Caco-2 (cell line): Measurements from ENCODE around the gene ADCY5. TPM values are rescaled to one million over a fixed set of nuclear protein-coding genes. Genes with fewer than 3 reads are reported as not detected.

Source experiments
- BruUV-seq: library from RNA; stranded (reverse); fragments of 400-500 nt; replicated peaks from 2 replicates; lab custom pipeline; 2021; lab: Mats Ljungman, UMichigan
- CTCF ChIA-PET: fragments of 300-600 bp; sonication (Branson Sonifier 250); formaldehyde crosslinking; loops from one replicate; lab custom pipeline; 2022; ENCODE audit warnings: antibody characterized with exemption; lab: Charles Lee
- POLR2A ChIA-PET: fragments of 300-600 bp; sonication (Branson Sonifier 250); formaldehyde crosslinking; loops from one replicate; lab custom pipeline; 2022; ENCODE audit warnings: antibody characterized with exemption; lab: Charles Lee
- DNase-seq, 2 experiments: peaks; one replicate each; pipeline versions ENCODE4 v3.0.0 to v3.0.0-alpha.2; 2020 to 2022
- H3K27me3 ChIP-seq: replicated peaks from 2 replicates; pipeline ENCODE4 v1.6.0; 2011; ENCODE audit warnings: low read length; ENCODE audit not compliant: control insufficient read depth, insufficient read depth
- H3K36me3 ChIP-seq: 2 replicates; pipeline ENCODE4 v1.5.1; 2011; ENCODE audit warnings: low read length; ENCODE audit not compliant: control insufficient read depth, insufficient read depth
- H3K4me1 ChIP-seq: fragments of 250-450 bp; sonication (Bioruptor Pico); 2 replicates; pipeline ENCODE4 v1.5.1; 2020; ENCODE audit warnings: mild to moderate bottlenecking
- H3K4me3 ChIP-seq: 2 replicates; pipeline ENCODE4 v1.5.1; 2011; ENCODE audit warnings: low read depth, mild to moderate bottlenecking, control low read depth, low read length
- H3K9me3 ChIP-seq: fragments of 250-450 bp; sonication (Bioruptor Pico); 2 replicates; pipeline ENCODE4 v1.5.1; 2020; ENCODE audit warnings: mild to moderate bottlenecking, moderate library complexity
- H3K27ac Mint-ChIP-seq: one replicate; pipeline ENCODE4 v1.8.0; 2022; ENCODE audit warnings: mixed read lengths; ENCODE audit not compliant: unreplicated experiment
- H3K27me3 Mint-ChIP-seq: one replicate; pipeline ENCODE4 v1.8.0; 2022; ENCODE audit warnings: mixed read lengths; ENCODE audit not compliant: insufficient read depth, unreplicated experiment
- H3K36me3 Mint-ChIP-seq: one replicate; pipeline ENCODE4 v1.8.0; 2022; ENCODE audit warnings: mild to moderate bottlenecking, mixed read lengths; ENCODE audit not compliant: insufficient read depth, unreplicated experiment
- H3K4me1 Mint-ChIP-seq: one replicate; pipeline ENCODE4 v1.8.0; 2022; ENCODE audit warnings: low read depth, mixed read lengths; ENCODE audit not compliant: unreplicated experiment
- H3K4me3 Mint-ChIP-seq: one replicate; pipeline ENCODE4 v1.8.0; 2022; ENCODE audit warnings: mild to moderate bottlenecking, moderate library complexity, mixed read lengths; ENCODE audit not compliant: unreplicated experiment
- H3K9me3 Mint-ChIP-seq: one replicate; pipeline ENCODE4 v1.8.0; 2022; ENCODE audit warnings: mixed read lengths; ENCODE audit not compliant: unreplicated experiment
- intact Hi-C: fragments of 100-400 bp; cut with micrococcal nuclease; formaldehyde crosslinking; loops from one replicate; pipeline ENCODE4 v1.10.0; 2022; ENCODE audit not compliant: unreplicated experiment
- total RNA-seq: library from RNA; stranded (reverse); gene quantifications from 2 replicates; pipeline ENCODE4 v1.2.3, GENCODE V29; 2022
- TF ChIP-seq, protein P1 (sequence below), 2 experiments: fragments of 200-600 bp in 1 of 2; IDR thresholded peaks; 1 replicate in 1 of 2; 2 replicates in 1 of 2; pipeline versions ENCODE4 v1.5.1 to v1.8.0; 2011 to 2022; ENCODE audit warnings: antibody characterized with exemption in 1 of 2, control low read depth in 1 of 2, inconsistent platforms in 1 of 2, low read depth in 1 of 2, low read length in 1 of 2, mild to moderate bottlenecking in 1 of 2, moderate library complexity in 1 of 2; ENCODE audit not compliant: insufficient read depth in 1 of 2, severe bottlenecking in 1 of 2, unreplicated experiment in 1 of 2

ADCY5 gene
- total RNA-seq, 1 experiment from 2014 or later, result 0.91 TPM

DNA sequence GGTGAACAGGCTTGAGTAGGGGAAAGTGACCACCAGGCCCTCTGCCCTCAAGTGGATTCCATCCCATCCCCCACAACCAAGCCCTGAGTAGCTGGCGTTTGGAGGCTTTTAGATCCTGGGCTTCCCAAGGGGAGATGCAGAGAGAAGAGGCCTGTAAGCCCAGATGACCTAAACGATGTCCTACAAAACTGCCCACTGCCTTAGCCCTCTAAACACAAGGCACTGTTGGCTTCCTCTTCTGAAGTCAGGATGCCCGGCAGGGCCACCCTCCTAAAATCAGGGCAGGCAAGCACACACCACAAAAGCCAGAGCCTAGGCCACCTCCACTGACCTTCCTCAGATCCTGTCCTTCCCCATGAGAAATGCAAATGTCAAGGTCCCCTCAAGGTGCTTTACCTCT, 68.6 kb downstream of the ADCY5 start:
- ChIA-PET POLR2A (no interaction called here), CTCF (no interaction called here)
- no peaks in the 10 kb centered on the region for H3K9me3 Mint-ChIP-seq
- H3K27me3 Mint-ChIP-seq, result no peaks in the 10 kb centered on the region
- no peaks in the 10 kb centered on the region for H3K4me1 Mint-ChIP-seq
- TF ChIP-seq, protein P1, sequence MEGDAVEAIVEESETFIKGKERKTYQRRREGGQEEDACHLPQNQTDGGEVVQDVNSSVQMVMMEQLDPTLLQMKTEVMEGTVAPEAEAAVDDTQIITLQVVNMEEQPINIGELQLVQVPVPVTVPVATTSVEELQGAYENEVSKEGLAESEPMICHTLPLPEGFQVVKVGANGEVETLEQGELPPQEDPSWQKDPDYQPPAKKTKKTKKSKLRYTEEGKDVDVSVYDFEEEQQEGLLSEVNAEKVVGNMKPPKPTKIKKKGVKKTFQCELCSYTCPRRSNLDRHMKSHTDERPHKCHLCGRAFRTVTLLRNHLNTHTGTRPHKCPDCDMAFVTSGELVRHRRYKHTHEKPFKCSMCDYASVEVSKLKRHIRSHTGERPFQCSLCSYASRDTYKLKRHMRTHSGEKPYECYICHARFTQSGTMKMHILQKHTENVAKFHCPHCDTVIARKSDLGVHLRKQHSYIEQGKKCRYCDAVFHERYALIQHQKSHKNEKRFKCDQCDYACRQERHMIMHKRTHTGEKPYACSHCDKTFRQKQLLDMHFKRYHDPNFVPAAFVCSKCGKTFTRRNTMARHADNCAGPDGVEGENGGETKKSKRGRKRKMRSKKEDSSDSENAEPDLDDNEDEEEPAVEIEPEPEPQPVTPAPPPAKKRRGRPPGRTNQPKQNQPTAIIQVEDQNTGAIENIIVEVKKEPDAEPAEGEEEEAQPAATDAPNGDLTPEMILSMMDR (IDR thresholded peaks at IDR 0.05; ENCODE audit: insufficient read depth in 1 of 2, low read depth in 1 of 2, low read length in 1 of 2, severe bottlenecking in 1 of 2, unreplicated experiment in 1 of 2), result no peak
- Histone ChIP-seq H3K4me3 (no peak overlapping the region), H3K4me1 (no peaks in the 10 kb centered on the region), H3K27me3 (no peaks in the 10 kb centered on the region), H3K9me3 (no peaks in the 10 kb centered on the region), H3K36me3 (no peaks in the 10 kb centered on the region)
- no peak overlapping the region for H3K27ac Mint-ChIP-seq
- intact Hi-C loops, result no loop called here
- no peaks in the 10 kb centered on the region for H3K36me3 Mint-ChIP-seq
- no peak overlapping the region for H3K4me3 Mint-ChIP-seq
- no peak for DNase-seq
- BruUV-seq, result no TSS peak

DNA sequence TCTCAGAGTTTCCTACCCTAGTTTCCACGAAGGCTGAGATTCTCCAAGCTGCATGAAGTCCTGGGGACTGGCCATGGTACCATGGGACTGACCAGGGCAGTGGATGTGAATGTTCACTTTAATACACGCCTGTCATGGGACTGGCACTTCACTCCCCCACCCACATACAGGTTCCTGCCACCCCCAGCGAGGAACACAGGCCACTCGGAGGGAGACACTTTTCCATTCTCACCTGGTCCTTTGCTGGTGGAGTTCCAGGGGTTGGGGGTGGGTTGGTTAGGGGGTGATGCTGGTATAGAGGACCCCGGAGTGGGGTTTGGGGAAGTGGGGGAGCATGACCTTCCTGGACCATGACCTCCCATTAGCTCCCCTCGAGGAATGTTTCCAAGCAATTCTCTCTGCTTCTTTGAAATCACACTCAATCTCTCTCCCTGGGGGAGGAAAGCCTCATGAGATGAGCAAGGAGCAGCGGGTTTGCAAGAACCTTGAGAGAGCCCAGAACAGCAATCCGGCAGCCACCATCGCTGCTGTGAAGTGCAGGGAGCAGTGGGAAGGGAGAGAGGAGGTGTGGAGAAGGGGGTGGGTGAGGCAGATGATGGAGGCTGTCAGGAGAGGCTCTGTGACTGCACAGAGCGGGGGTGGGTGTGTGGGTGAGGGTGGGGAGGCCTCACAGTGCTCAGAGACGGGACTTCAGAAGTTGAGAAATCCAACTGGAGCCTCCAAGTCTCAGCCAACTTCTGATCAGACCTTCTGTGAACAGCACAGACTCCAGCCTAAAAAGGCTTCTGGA, 69.7 kb downstream of the ADCY5 start:
- no peak overlapping the region for H3K4me3 ChIP-seq
- no peaks in the 10 kb centered on the region for H3K4me1 ChIP-seq
- ChIA-PET POLR2A (no interaction called here), CTCF (no interaction called here)
- Mint-ChIP-seq H3K36me3 (no peaks in the 10 kb centered on the region), H3K4me1 (no peaks in the 10 kb centered on the region), H3K4me3 (no peak overlapping the region), H3K27ac (no peak overlapping the region), H3K27me3 (no peaks in the 10 kb centered on the region), H3K9me3 (no peaks in the 10 kb centered on the region)
- H3K36me3 ChIP-seq, result no peaks in the 10 kb centered on the region
- TF ChIP-seq, protein P1 (IDR thresholded peaks at IDR 0.05; ENCODE audit: insufficient read depth in 1 of 2, low read depth in 1 of 2, low read length in 1 of 2, severe bottlenecking in 1 of 2, unreplicated experiment in 1 of 2), result no peak
- H3K9me3 ChIP-seq, result no peaks in the 10 kb centered on the region
- no TSS peak for BruUV-seq
- no peak for DNase-seq
- H3K27me3 ChIP-seq, result no peaks in the 10 kb centered on the region
- intact Hi-C loops, result no loop called here

DNA sequence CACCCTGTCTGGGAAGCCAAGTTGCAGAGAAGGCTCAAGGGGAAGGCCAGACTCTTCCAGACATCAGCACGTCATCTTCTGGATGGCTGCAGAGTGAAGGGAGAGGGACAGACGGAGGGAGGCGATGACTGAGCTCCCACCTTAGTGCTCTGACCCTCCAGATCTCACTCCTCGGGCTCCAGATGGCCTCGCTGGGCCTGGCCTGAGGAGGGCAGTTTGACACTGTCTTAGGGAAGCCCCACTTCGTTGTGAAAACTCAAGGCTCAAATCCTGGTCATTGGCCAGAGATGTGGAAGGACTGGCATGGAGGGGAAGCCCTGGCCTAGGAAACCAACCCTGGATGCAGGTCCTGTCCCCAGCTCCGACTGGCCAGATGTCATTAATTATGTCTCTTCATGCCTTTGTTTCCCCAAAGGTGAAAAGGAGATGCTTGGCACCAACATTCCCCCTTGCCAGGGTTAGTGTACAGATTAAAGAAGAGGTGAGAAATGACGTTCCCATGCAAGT, 70.4 kb downstream of the ADCY5 start:
- peak in 1 of 2 experiments; percentile 20 for DNase-seq
- H3K36me3 Mint-ChIP-seq, result no peaks in the 10 kb centered on the region
- no peak overlapping the region for H3K27ac Mint-ChIP-seq
- H3K9me3 ChIP-seq, result no peaks in the 10 kb centered on the region
- H3K4me1 ChIP-seq, result no peaks in the 10 kb centered on the region
- no peak overlapping the region for H3K4me3 ChIP-seq
- ChIA-PET POLR2A (no interaction called here), CTCF (interaction anchor here (0.6 kb wide), 1 partner anchor 117 kb away, joined by 4 read pairs; no protein-coding TSS in a partner anchor)
- no peaks in the 10 kb centered on the region for H3K27me3 ChIP-seq
- intact Hi-C loops, result no loop called here
- peaks cover 3% of the 10 kb centered on the region for H3K27me3 Mint-ChIP-seq
- H3K4me3 Mint-ChIP-seq, result no peak overlapping the region
- H3K4me1 Mint-ChIP-seq, result no peaks in the 10 kb centered on the region
- no TSS peak for BruUV-seq
- H3K36me3 ChIP-seq, result no peaks in the 10 kb centered on the region
- H3K9me3 Mint-ChIP-seq, result no peaks in the 10 kb centered on the region
- TF ChIP-seq, protein P1 (IDR thresholded peaks at IDR 0.05; ENCODE audit: insufficient read depth in 1 of 2, low read depth in 1 of 2, low read length in 1 of 2, severe bottlenecking in 1 of 2, unreplicated experiment in 1 of 2), result no peak
